HEK293 (cell line): ENCODE data around the gene DUSP18.
A peak's percentile ranks its signal among the peaks of the same experiment; 100 is the strongest.

Source experiments
- CTCF ChIP-seq: fragments of 450-650 bp; formaldehyde crosslinking; IDR thresholded peaks from 2 replicates; pipeline ENCODE4 v1.5.1; 2016; ENCODE audit warnings: missing biosample characterization, missing genetic modification characterization
- HIC1 ChIP-seq: fragments of 450-650 bp; formaldehyde crosslinking; IDR thresholded peaks from 2 replicates; pipeline ENCODE4 v1.5.1; 2016; ENCODE audit warnings: missing biosample characterization, missing genetic modification characterization
- OSR2 ChIP-seq: fragments of 450-650 bp; formaldehyde crosslinking; IDR thresholded peaks from 2 replicates; pipeline ENCODE4 v1.5.1; 2016; ENCODE audit warnings: missing biosample characterization, missing genetic modification characterization
- PRDM10 ChIP-seq: fragments of 450-650 bp; formaldehyde crosslinking; IDR thresholded peaks from 2 replicates; pipeline ENCODE4 v1.5.1; 2016; ENCODE audit warnings: missing biosample characterization, missing genetic modification characterization
- SP7 ChIP-seq: fragments of 450-650 bp; formaldehyde crosslinking; IDR thresholded peaks from 2 replicates; pipeline ENCODE4 v1.5.1; 2016; ENCODE audit warnings: missing biosample characterization, missing genetic modification characterization
- WT1 ChIP-seq: fragments of 450-650 bp; formaldehyde crosslinking; IDR thresholded peaks from 2 replicates; pipeline ENCODE4 v1.5.1; 2016; ENCODE audit warnings: missing biosample characterization, missing genetic modification characterization
- ZBTB11 ChIP-seq: fragments of 450-650 bp; formaldehyde crosslinking; conservative IDR thresholded peaks from 2 replicates; pipeline ENCODE4 v1.5.1; 2016; ENCODE audit warnings: low read depth, missing biosample characterization, missing genetic modification characterization
- ZBTB17 ChIP-seq: fragments of 450-650 bp; formaldehyde crosslinking; IDR thresholded peaks from 2 replicates; pipeline ENCODE4 v1.5.1; 2016; ENCODE audit warnings: missing biosample characterization, missing genetic modification characterization
- ZBTB20 ChIP-seq: fragments of 450-650 bp; formaldehyde crosslinking; IDR thresholded peaks from 2 replicates; pipeline ENCODE4 v1.5.1; 2016; ENCODE audit warnings: missing biosample characterization, missing genetic modification characterization
- ZBTB48 ChIP-seq: fragments of 450-650 bp; formaldehyde crosslinking; IDR thresholded peaks from 2 replicates; pipeline ENCODE4 v1.5.1; 2016; ENCODE audit warnings: missing biosample characterization, missing genetic modification characterization
- ZBTB6 ChIP-seq: fragments of 450-650 bp; formaldehyde crosslinking; IDR thresholded peaks from 2 replicates; pipeline ENCODE4 v1.5.1; 2017; ENCODE audit warnings: missing biosample characterization, missing genetic modification characterization
- ZFP37 ChIP-seq: fragments of 450-650 bp; formaldehyde crosslinking; IDR thresholded peaks from 2 replicates; pipeline ENCODE4 v1.5.1; 2016; ENCODE audit warnings: missing biosample characterization, missing genetic modification characterization
- ZNF112 ChIP-seq: fragments of 450-650 bp; formaldehyde crosslinking; IDR thresholded peaks from 2 replicates; pipeline ENCODE4 v1.5.0; 2017; ENCODE audit warnings: missing biosample characterization, missing genetic modification characterization
- ZNF114 ChIP-seq: fragments of 450-650 bp; formaldehyde crosslinking; IDR thresholded peaks from 2 replicates; pipeline ENCODE4 v1.5.0; 2017; ENCODE audit warnings: missing biosample characterization, missing genetic modification characterization
- ZNF155 ChIP-seq: fragments of 450-650 bp; formaldehyde crosslinking; IDR thresholded peaks from 2 replicates; pipeline ENCODE4 v1.5.1; 2016; ENCODE audit warnings: missing biosample characterization, missing genetic modification characterization
- ZNF19 ChIP-seq: fragments of 450-650 bp; formaldehyde crosslinking; IDR thresholded peaks from 2 replicates; pipeline ENCODE4; 2016; ENCODE audit warnings: missing biosample characterization, missing genetic modification characterization, low read depth
- ZNF335 ChIP-seq: fragments of 450-650 bp; formaldehyde crosslinking; conservative IDR thresholded peaks from 2 replicates; pipeline ENCODE4 v1.5.1; 2016; ENCODE audit warnings: missing biosample characterization, missing genetic modification characterization
- ZNF561 ChIP-seq: fragments of 450-650 bp; IDR thresholded peaks from 2 replicates; pipeline ENCODE4 v1.5.1; 2018; ENCODE audit warnings: missing biosample characterization, missing genetic modification characterization, borderline replicate concordance
- ZNF600 ChIP-seq: fragments of 450-650 bp; formaldehyde crosslinking; IDR thresholded peaks from 2 replicates; pipeline ENCODE4 v1.5.1; 2016; ENCODE audit warnings: missing biosample characterization, missing genetic modification characterization
- ZNF624 ChIP-seq: fragments of 450-650 bp; formaldehyde crosslinking; IDR thresholded peaks from 2 replicates; pipeline ENCODE4 v1.5.1; 2017; ENCODE audit warnings: missing biosample characterization, missing genetic modification characterization
- ZNF660 ChIP-seq: fragments of 450-650 bp; IDR thresholded peaks from 2 replicates; pipeline ENCODE4 v1.5.1; 2018; ENCODE audit warnings: missing biosample characterization, mild to moderate bottlenecking, missing genetic modification characterization
- ZNF670 ChIP-seq: fragments of 450-650 bp; formaldehyde crosslinking; IDR thresholded peaks from 2 replicates; pipeline ENCODE4 v1.5.1; 2016; ENCODE audit warnings: missing biosample characterization, missing genetic modification characterization, low read depth
- ZNF707 ChIP-seq: fragments of 450-650 bp; formaldehyde crosslinking; IDR thresholded peaks from 2 replicates; pipeline ENCODE4 v1.5.1; 2016; ENCODE audit warnings: missing biosample characterization, missing genetic modification characterization
- ZNF747 ChIP-seq: fragments of 450-650 bp; formaldehyde crosslinking; IDR thresholded peaks from 2 replicates; pipeline ENCODE4 v1.5.1; 2016; ENCODE audit warnings: missing biosample characterization, missing genetic modification characterization
- ZNF837 ChIP-seq: fragments of 450-650 bp; formaldehyde crosslinking; IDR thresholded peaks from 2 replicates; pipeline ENCODE4 v1.5.1; 2016; ENCODE audit warnings: missing biosample characterization, missing genetic modification characterization

Gene DUSP18

GRCh38 chr22:30635273-30636225, 32.1 kb downstream of the DUSP18 start, which contains the start of gene SLC35E4 (continued):
- 0 out of 2 replicates have a peak, but pooled peaks have one; percentile 23 for TF ChIP-seq ZBTB11 (tag by site-specific recombination)
- no peak for TF ChIP-seq ZNF112 (tag by site-specific recombination)
- TF ChIP-seq ZNF837, result no peak
- no peak for TF ChIP-seq ZFP37 (tag by site-specific recombination)
- peak; percentile 34; the same call in 1 of the 2 replicates for TF ChIP-seq OSR2 (tag by site-specific recombination)
- TF ChIP-seq ZNF670 (tag by site-specific recombination), result no peak
- no peak for TF ChIP-seq ZNF114 (tag by site-specific recombination)
- TF ChIP-seq ZNF747, result no peak
- peak; percentile 48; the same call in 1 of the 2 replicates for TF ChIP-seq SP7 (tag by site-specific recombination)
- peak; percentile 96 for TF ChIP-seq ZBTB17 (tag by site-specific recombination)
- peak; percentile 95 for TF ChIP-seq ZNF600
- 0 out of 2 replicates have a peak, but pooled peaks have one; percentile 35 for TF ChIP-seq ZNF660 (tag by site-specific recombination)
- TF ChIP-seq ZNF707, result no peak
- peak; percentile 14; the same call in 1 of the 2 replicates for TF ChIP-seq PRDM10
- no peak for TF ChIP-seq ZBTB20
- no peak for TF ChIP-seq ZNF155 (tag by site-specific recombination)
- peak; percentile 55; the same call in 1 of the 2 replicates for TF ChIP-seq HIC1 (tag by site-specific recombination)
- no peak for TF ChIP-seq ZBTB48 (tag by site-specific recombination)
- TF ChIP-seq WT1 (tag by site-specific recombination), result no peak
- no peak for TF ChIP-seq ZNF19 (tag by site-specific recombination)
- TF ChIP-seq ZBTB6 (tag by site-specific recombination), result peak; percentile 93
- peak; percentile 89 for TF ChIP-seq CTCF (tag by site-specific recombination)
- TF ChIP-seq ZNF335 (tag by site-specific recombination), result peak; percentile 75
- 0 out of 2 replicates have a peak, but pooled peaks have one; percentile 20 for TF ChIP-seq ZNF624 (tag by site-specific recombination)
- 0 out of 2 replicates have a peak, but pooled peaks have one; percentile 22 for TF ChIP-seq ZNF561 (tag by site-specific recombination)
